ENCODE results near the gene SAMSN1. TPM values are rescaled to one million over a fixed set of nuclear protein-coding genes. Genes with fewer than 3 reads are reported as not detected.
"Not testable (repeated sequence)": the region's sequence is repeated elsewhere in the genome, so short reads cannot be mapped to it uniquely, and the experiment has no call there.

The SAMSN1 gene
- total RNA-seq, 5 donors from 2014 or later (not counting 1 experiment from before 2014, with no cell fraction given) = 25.3 to 64.6 (median 45.4) TPM

- POLR2A ChIA-PET = interaction anchor here in 1 of 2 donors (0.6 kb wide), 1 partner anchor 44 kb away, joined by 3 read pairs; no protein-coding TSS in a partner anchor
- WGBS (ENCODE audit: insufficient coverage) = no CpG with 5 or more reads among the region's 2 CpGs
- Mint-ChIP-seq H3K4me3 (peak overlapping the region in 1 of 3 donors; percentile 0), H3K4me1 (peaks cover 48 to 58% (median 50%) of the 10 kb centered on the region in 3 donors), H3K9me3 (no peaks in the 10 kb centered on the region), H3K36me3 (peaks cover 4% of the 10 kb centered on the region), H3K27me3 (no peaks in the 10 kb centered on the region), H3K27ac (peak overlapping the region; percentile 81 to 93)
- no peak for ATAC-seq (replicated peaks in 1 of 4)
- no peaks in the 10 kb centered on the region for H3K36me3 ChIP-seq (ENCODE audit: control insufficient read depth in 2 of 2, extremely low read depth in 1 of 2, insufficient read depth in 1 of 2, low read length in 1 of 2)
- no peaks in the 10 kb centered on the region for H3K9me3 ChIP-seq
- no peaks in the 10 kb centered on the region for H3K27me3 ChIP-seq (replicated peaks in 1 of 2; ENCODE audit: control insufficient read depth in 2 of 2, extremely low read depth in 1 of 2, insufficient read depth in 2 of 2, low read length in 1 of 2)
- H3K4me1 ChIP-seq (ENCODE audit: control insufficient read depth in 1 of 2, extremely low read depth in 1 of 2, insufficient read depth in 2 of 2, low read length in 2 of 2) = peaks cover 13 to 32% of the 10 kb centered on the region in 2 experiments
- no peak overlapping the region for H3K4me3 ChIP-seq (ENCODE audit: control insufficient read depth in 1 of 2, extremely low read depth in 1 of 2, low read length in 1 of 2)
- H3K27ac ChIP-seq (ENCODE audit: low read length) = peak overlapping the region; percentile 47
- DNase-seq = no peak
- CTCF ChIA-PET = no interaction called here
These were observed 2.7 kb upstream of the SAMSN1 start for GRCh38 chr21:14548779-14549178.

DNA sequence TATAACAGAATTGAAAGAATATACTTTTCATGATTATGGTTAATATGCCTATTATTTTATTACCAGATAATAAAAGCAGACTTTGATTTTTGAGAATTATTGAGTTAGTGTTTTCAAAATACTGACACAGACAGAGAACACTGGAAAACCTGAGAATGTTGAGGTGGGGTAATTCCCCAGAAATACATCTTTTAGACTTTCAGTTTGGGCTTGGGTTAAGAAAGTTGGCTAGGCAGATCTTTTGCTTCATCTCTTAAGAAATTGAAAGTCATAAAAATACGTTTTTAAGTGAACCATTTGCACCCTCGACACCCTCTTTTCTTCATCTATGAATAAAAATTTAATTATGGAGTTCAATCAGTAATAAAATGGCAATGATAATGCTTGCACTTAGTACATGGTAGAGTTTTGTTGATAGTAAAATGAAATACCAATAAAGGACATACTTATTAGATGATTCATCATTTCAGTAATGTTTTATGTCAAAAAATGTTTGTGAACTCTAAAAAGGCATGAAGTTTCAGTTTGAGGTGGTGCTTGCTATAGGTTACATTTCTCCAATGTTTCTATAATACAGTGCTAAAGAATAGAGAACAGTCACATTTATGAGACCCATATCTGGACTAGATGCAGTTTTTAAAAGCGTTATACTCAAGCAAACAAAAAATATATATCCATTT lies 1.9 kb upstream of the SAMSN1 start:
- Mint-ChIP-seq H3K27ac (peak overlapping the region; percentile 81 to 93), H3K27me3 (no peaks in the 10 kb centered on the region), H3K36me3 (peaks cover 4% of the 10 kb centered on the region), H3K9me3 (no peaks in the 10 kb centered on the region), H3K4me3 (peak overlapping the region; percentile 5 to 45 (median 36)), H3K4me1 (peaks cover 52 to 60% (median 56%) of the 10 kb centered on the region in 3 donors)
- no peak overlapping the region for H3K4me3 ChIP-seq (ENCODE audit: control insufficient read depth in 1 of 2, extremely low read depth in 1 of 2, low read length in 1 of 2)
- POLR2A ChIA-PET = interaction anchor here in 1 of 2 donors (0.7 kb wide), 2 partner anchors 23 to 795 kb away, joined by 3 to 4 read pairs; no protein-coding TSS in a partner anchor
- peaks cover 13 to 37% of the 10 kb centered on the region in 2 experiments for H3K4me1 ChIP-seq (ENCODE audit: control insufficient read depth in 1 of 2, extremely low read depth in 1 of 2, insufficient read depth in 2 of 2, low read length in 2 of 2)
- H3K9me3 ChIP-seq = no peaks in the 10 kb centered on the region
- H3K36me3 ChIP-seq (ENCODE audit: control insufficient read depth in 2 of 2, extremely low read depth in 1 of 2, insufficient read depth in 1 of 2, low read length in 1 of 2) = no peaks in the 10 kb centered on the region
- DNase-seq (peak in 1 of 35 experiments; percentile 50), ATAC-seq (replicated peaks in 1 of 4) (no peak)
- no peaks in the 10 kb centered on the region for H3K27me3 ChIP-seq (replicated peaks in 1 of 2; ENCODE audit: control insufficient read depth in 2 of 2, extremely low read depth in 1 of 2, insufficient read depth in 2 of 2, low read length in 1 of 2)
- CTCF ChIA-PET = interaction anchor here in 1 of 2 donors (0.8 to 1.0 kb wide), 2 partner anchors 12 to 190 kb away, joined by 3 to 5 read pairs; no protein-coding TSS in a partner anchor
- WGBS (ENCODE audit: insufficient coverage) = no CpG with 5 or more reads among the region's 3 CpGs
- peak overlapping the region; percentile 47 for H3K27ac ChIP-seq (ENCODE audit: low read length)

- WGBS (ENCODE audit: insufficient coverage) = 80% methylated on average over 1 of the region's 7 CpGs
- peak overlapping the region in 1 of 2 donors; percentile 22 for H3K27ac Mint-ChIP-seq
- peaks cover 63 to 66% (median 65%) of the 10 kb centered on the region in 3 donors for H3K4me1 Mint-ChIP-seq
- not testable (repeated sequence) for H3K27me3 ChIP-seq (replicated peaks in 1 of 2; ENCODE audit: control insufficient read depth in 2 of 2, extremely low read depth in 1 of 2, insufficient read depth in 2 of 2, low read length in 1 of 2); H3K9me3 Mint-ChIP-seq; H3K4me3 ChIP-seq (ENCODE audit: control insufficient read depth in 1 of 2, extremely low read depth in 1 of 2, low read length in 1 of 2); H3K9me3 ChIP-seq; H3K36me3 Mint-ChIP-seq; DNase-seq; H3K36me3 ChIP-seq (ENCODE audit: control insufficient read depth in 2 of 2, extremely low read depth in 1 of 2, insufficient read depth in 1 of 2, low read length in 1 of 2); H3K27me3 Mint-ChIP-seq; ATAC-seq (replicated peaks in 1 of 4)
- ChIA-PET POLR2A (interaction anchor here in 1 of 2 donors (0.7 kb wide), 1 partner anchor 43 kb away, joined by 3 read pairs; no protein-coding TSS in a partner anchor), CTCF (interaction anchor here in 1 of 2 donors (1.0 kb wide), 1 partner anchor 11 kb away, joined by 5 read pairs; no protein-coding TSS in a partner anchor)
- H3K4me1 ChIP-seq (ENCODE audit: control insufficient read depth in 1 of 2, extremely low read depth in 1 of 2, insufficient read depth in 2 of 2, low read length in 2 of 2) = peaks cover 19 to 44% of the 10 kb centered on the region in 2 experiments
- H3K27ac ChIP-seq (ENCODE audit: low read length) = peak overlapping the region; percentile 82
- peak overlapping the region in 1 of 3 donors; percentile 66 for H3K4me3 Mint-ChIP-seq
These were observed 604 bp upstream of the SAMSN1 start for GRCh38 chr21:14546719-14547118.

GRCh38 chr21:14543983-14544382 lies 2.1 kb downstream of the SAMSN1 start:
- peaks cover 17% of the 10 kb centered on the region for H3K36me3 Mint-ChIP-seq
- H3K4me3 Mint-ChIP-seq = peak overlapping the region; percentile 66 to 94 (median 91)
- Histone ChIP-seq H3K27ac (ENCODE audit: low read length) (peak overlapping the region; percentile 82), H3K9me3 (no peaks in the 10 kb centered on the region), H3K27me3 (replicated peaks in 1 of 2; ENCODE audit: control insufficient read depth in 2 of 2, extremely low read depth in 1 of 2, insufficient read depth in 2 of 2, low read length in 1 of 2) (no peaks in the 10 kb centered on the region), H3K4me3 (ENCODE audit: control insufficient read depth in 1 of 2, extremely low read depth in 1 of 2, low read length in 1 of 2) (peak overlapping the region; percentile 23 to 39), H3K36me3 (ENCODE audit: control insufficient read depth in 2 of 2, extremely low read depth in 1 of 2, insufficient read depth in 1 of 2, low read length in 1 of 2) (no peaks in the 10 kb centered on the region), H3K4me1 (ENCODE audit: control insufficient read depth in 1 of 2, extremely low read depth in 1 of 2, insufficient read depth in 2 of 2, low read length in 2 of 2) (peaks cover 20 to 33% of the 10 kb centered on the region in 2 experiments)
- H3K27me3 Mint-ChIP-seq = no peaks in the 10 kb centered on the region
- ATAC-seq (replicated peaks in 1 of 4) (no peak), DNase-seq (no peak)
- peaks cover 0 to 3% (median 0%) of the 10 kb centered on the region in 3 donors for H3K9me3 Mint-ChIP-seq
- ChIA-PET CTCF (interaction anchor here in 1 of 2 donors (0.6 kb wide), 1 partner anchor 92 kb away, joined by 3 read pairs; no protein-coding TSS in a partner anchor), POLR2A (interaction anchor here in 1 of 2 donors (1.0 kb wide), 1 partner anchor 12 kb away, joined by 3 read pairs; no protein-coding TSS in a partner anchor)
- WGBS (ENCODE audit: insufficient coverage) = no CpG with 5 or more reads among the region's 5 CpGs
- peaks cover 62 to 66% (median 65%) of the 10 kb centered on the region in 3 donors for H3K4me1 Mint-ChIP-seq
- H3K27ac Mint-ChIP-seq = peak overlapping the region; percentile 92 to 94

DNA sequence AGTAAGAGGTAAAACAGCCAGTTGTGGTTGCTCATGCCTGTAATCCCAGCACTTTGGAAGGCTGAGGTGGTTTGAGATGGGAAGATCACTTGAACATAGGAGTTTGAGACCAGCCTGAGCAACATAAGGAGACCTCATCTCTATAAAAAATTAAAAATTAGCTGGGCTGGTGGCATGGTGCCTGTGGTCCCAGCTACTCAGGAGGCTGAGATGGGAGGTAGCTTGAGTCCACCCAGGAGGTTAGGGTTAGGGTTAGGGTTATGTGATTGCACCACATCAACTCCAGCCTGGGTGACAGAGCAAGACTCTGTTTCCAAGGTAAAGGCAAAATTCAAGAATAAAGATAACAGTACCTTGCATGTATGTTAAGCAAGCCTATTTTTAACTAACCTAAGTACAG lies 3.5 kb downstream of the SAMSN1 start:
- CTCF ChIA-PET = interaction anchor here in 1 of 2 donors (1.9 kb wide), 1 partner anchor 195 kb away, joined by 8 read pairs; no protein-coding TSS in a partner anchor

DNA sequence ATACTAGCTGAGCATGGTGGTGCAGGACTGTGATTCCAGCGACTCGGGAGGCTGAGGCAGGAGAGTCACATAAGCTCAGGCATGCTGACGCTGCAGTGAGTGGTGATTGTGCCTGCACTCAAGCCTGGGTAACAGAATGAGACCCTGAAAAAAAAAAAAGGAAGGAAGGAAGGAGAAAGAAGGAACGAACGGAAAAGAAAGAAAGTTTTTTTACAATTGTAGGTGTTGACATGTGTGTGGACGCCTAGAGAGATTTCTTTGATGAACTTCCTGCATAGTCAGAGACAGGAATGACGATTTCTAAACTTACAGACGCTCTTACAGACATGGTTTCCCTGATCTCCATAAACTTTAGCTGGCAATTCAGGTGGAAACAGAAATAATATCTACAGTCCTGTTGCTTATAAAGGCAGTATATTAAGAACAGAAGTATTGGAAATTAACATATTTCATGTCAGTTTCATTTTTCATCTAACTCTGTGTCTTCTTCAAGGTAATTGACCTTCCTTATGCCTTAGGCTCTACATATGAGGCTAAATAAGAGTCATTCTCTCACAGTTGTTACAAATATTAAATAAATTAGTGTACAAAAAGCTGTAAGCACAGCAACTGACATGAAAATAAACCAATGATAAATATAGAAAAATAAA lies 4.1 kb downstream of the SAMSN1 start:
- peaks cover 20 to 30% of the 10 kb centered on the region in 2 experiments for H3K4me1 ChIP-seq (ENCODE audit: control insufficient read depth in 1 of 2, extremely low read depth in 1 of 2, insufficient read depth in 2 of 2, low read length in 2 of 2)
- ATAC-seq (replicated peaks in 1 of 4) (peak; percentile 57 to 69 (median 65)), DNase-seq (peak in 1 of 35 experiments; percentile 65)
- peaks cover 0 to 6% (median 4%) of the 10 kb centered on the region in 3 donors for H3K9me3 Mint-ChIP-seq
- H3K4me3 ChIP-seq (ENCODE audit: control insufficient read depth in 1 of 2, extremely low read depth in 1 of 2, low read length in 1 of 2) = peak overlapping the region; percentile 42 to 74
- no peaks in the 10 kb centered on the region for H3K36me3 ChIP-seq (ENCODE audit: control insufficient read depth in 2 of 2, extremely low read depth in 1 of 2, insufficient read depth in 1 of 2, low read length in 1 of 2)
- H3K27ac Mint-ChIP-seq = peak overlapping the region; percentile 98 to 99
- no peaks in the 10 kb centered on the region for H3K27me3 ChIP-seq (replicated peaks in 1 of 2; ENCODE audit: control insufficient read depth in 2 of 2, extremely low read depth in 1 of 2, insufficient read depth in 2 of 2, low read length in 1 of 2)
- ChIA-PET POLR2A (interaction anchor here (0.6 to 2.3 kb wide), 10 partner anchors 9 to 1193 kb away, joined by 3 to 9 read pairs (median 4); no protein-coding TSS in a partner anchor), CTCF (interaction anchor here (0.7 to 1.9 kb wide), 3 partner anchors 8 to 196 kb away, joined by 3 to 8 read pairs (median 3); no protein-coding TSS in a partner anchor)
- H3K9me3 ChIP-seq = no peaks in the 10 kb centered on the region
- 27% methylated on average over 3 of the region's 8 CpGs for WGBS (ENCODE audit: insufficient coverage)
- H3K36me3 Mint-ChIP-seq = peaks cover 33% of the 10 kb centered on the region
- peak overlapping the region; percentile 66 to 93 (median 91) for H3K4me3 Mint-ChIP-seq
- H3K4me1 Mint-ChIP-seq = peaks cover 63 to 68% (median 67%) of the 10 kb centered on the region in 3 donors
- H3K27ac ChIP-seq (ENCODE audit: low read length) = peak overlapping the region; percentile 82
- no peaks in the 10 kb centered on the region for H3K27me3 Mint-ChIP-seq

More for the DNA sequence above, 3.5 kb downstream of the SAMSN1 start:
- H3K4me3 Mint-ChIP-seq = peak overlapping the region; percentile 66 to 91 (median 72)
- POLR2A ChIA-PET = interaction anchor here (0.6 to 2.3 kb wide), 5 partner anchors 10 to 61 kb away, joined by 3 to 9 read pairs (median 3); no protein-coding TSS in a partner anchor
- H3K27ac ChIP-seq (ENCODE audit: low read length) = peak overlapping the region; percentile 82
- H3K36me3 Mint-ChIP-seq = peaks cover 28% of the 10 kb centered on the region
- ATAC-seq (replicated peaks in 1 of 4) = no peak
- no peaks in the 10 kb centered on the region for H3K27me3 ChIP-seq (replicated peaks in 1 of 2; ENCODE audit: control insufficient read depth in 2 of 2, extremely low read depth in 1 of 2, insufficient read depth in 2 of 2, low read length in 1 of 2)
- H3K4me1 Mint-ChIP-seq = peaks cover 65 to 66% (median 65%) of the 10 kb centered on the region in 3 donors
- peak overlapping the region; percentile 88 to 93 for H3K27ac Mint-ChIP-seq
- peaks cover 0 to 3% (median 0%) of the 10 kb centered on the region in 3 donors for H3K9me3 Mint-ChIP-seq
- no peaks in the 10 kb centered on the region for H3K27me3 Mint-ChIP-seq
- no peak for DNase-seq
- H3K36me3 ChIP-seq (ENCODE audit: control insufficient read depth in 2 of 2, extremely low read depth in 1 of 2, insufficient read depth in 1 of 2, low read length in 1 of 2) = no peaks in the 10 kb centered on the region
- peaks cover 20 to 30% of the 10 kb centered on the region in 2 experiments for H3K4me1 ChIP-seq (ENCODE audit: control insufficient read depth in 1 of 2, extremely low read depth in 1 of 2, insufficient read depth in 2 of 2, low read length in 2 of 2)
- H3K9me3 ChIP-seq = no peaks in the 10 kb centered on the region
- H3K4me3 ChIP-seq (ENCODE audit: control insufficient read depth in 1 of 2, extremely low read depth in 1 of 2, low read length in 1 of 2) = peak overlapping the region; percentile 15 to 42

All from T-cell (primary cell).